GM23338 (cell line): ENCODE data around the gene FKBP2. TPM values are rescaled to one million over a fixed set of nuclear protein-coding genes. Genes with fewer than 3 reads are reported as not detected.

ENCODE experiments used
- ATAC-seq: fragments of 200-7000 bp; cut with Tn5 transposase; 3 replicates; pipeline ENCODE4 v1.9.1; 2020
- DNase-seq: peaks from one replicate; pipeline ENCODE4 v3.0.0-alpha.2; 2015; ENCODE audit warnings: low spot score
- H2AFZ ChIP-seq: fragments of 200-600 bp; sonication (generic); 2 replicates; pipeline ENCODE4 v1.8.0; 2016; ENCODE audit warnings: antibody characterized with exemption, mild to moderate bottlenecking, moderate library complexity
- H3F3A ChIP-seq: fragments of 200-600 bp; sonication (generic); replicated peaks from 2 replicates; pipeline ENCODE4 v1.8.0; 2017; ENCODE audit warnings: antibody characterized with exemption, mixed run types, low read depth
- H3K27ac ChIP-seq: fragments of 200-600 bp; sonication (generic); 2 replicates; pipeline ENCODE4 v1.6.1; 2016; ENCODE audit warnings: low read depth
- H3K27me3 ChIP-seq: fragments of 200-600 bp; sonication (generic); 2 replicates; pipeline ENCODE4 v1.8.0; 2016; ENCODE audit warnings: mild to moderate bottlenecking, mixed run types, moderate library complexity; ENCODE audit not compliant: insufficient read depth
- H3K36me3 ChIP-seq: fragments of 200-600 bp; sonication (generic); 2 replicates; pipeline ENCODE4 v1.8.0; 2016; ENCODE audit warnings: mild to moderate bottlenecking; ENCODE audit not compliant: insufficient read depth
- H3K4me1 ChIP-seq: fragments of 200-600 bp; sonication (generic); 2 replicates; pipeline ENCODE4 v1.8.0; 2016; ENCODE audit warnings: mild to moderate bottlenecking, moderate library complexity; ENCODE audit not compliant: insufficient read depth
- H3K4me2 ChIP-seq: fragments of 200-600 bp; sonication (generic); 2 replicates; pipeline ENCODE4 v1.7.1; 2017; ENCODE audit warnings: mixed run types
- H3K4me3 ChIP-seq: fragments of 200-600 bp; sonication (generic); 2 replicates; pipeline ENCODE4 v1.6.1; 2016; ENCODE audit warnings: mixed run types
- H3K79me2 ChIP-seq: fragments of 200-600 bp; sonication (generic); replicated peaks from 2 replicates; pipeline ENCODE4 v1.8.0; 2017; ENCODE audit warnings: mild to moderate bottlenecking; ENCODE audit not compliant: insufficient read depth
- H3K9me2 ChIP-seq: fragments of 200-600 bp; sonication (generic); 2 replicates; pipeline ENCODE4 v1.8.0; 2017; ENCODE audit not compliant: insufficient read depth
- H4K20me1 ChIP-seq: fragments of 200-600 bp; sonication (generic); replicated peaks from 2 replicates; pipeline ENCODE4 v1.8.0; 2017; ENCODE audit warnings: mild to moderate bottlenecking; ENCODE audit not compliant: insufficient read depth
- H3K27ac Mint-ChIP-seq: 2 replicates; pipeline ENCODE4 v1.8.0; 2020; ENCODE audit warnings: inconsistent platforms, mild to moderate bottlenecking, moderate library complexity, mixed read lengths
- H3K27me3 Mint-ChIP-seq: 3 replicates; pipeline ENCODE4 v1.8.0; 2022; ENCODE audit warnings: low read depth, mild to moderate bottlenecking, moderate library complexity, mixed read lengths, inconsistent platforms; ENCODE audit not compliant: insufficient read depth, poor library complexity
- H3K36me3 Mint-ChIP-seq: 3 replicates; pipeline ENCODE4 v1.8.0; 2021; ENCODE audit warnings: low read depth, mild to moderate bottlenecking, inconsistent platforms, moderate library complexity, mixed read lengths
- H3K4me1 Mint-ChIP-seq: 3 replicates; pipeline ENCODE4 v1.8.0; 2020; ENCODE audit warnings: mild to moderate bottlenecking, inconsistent platforms, mixed read lengths
- H3K4me3 Mint-ChIP-seq: 3 replicates; pipeline ENCODE4 v1.8.0; 2021; ENCODE audit warnings: moderate library complexity, mild to moderate bottlenecking, inconsistent platforms, mixed read lengths
- H3K9me3 Mint-ChIP-seq: 3 replicates; pipeline ENCODE4 v1.8.0; 2020; ENCODE audit warnings: moderate library complexity, mild to moderate bottlenecking, inconsistent platforms, mixed read lengths
- CREB1 ChIP-seq: fragments of 250-450 bp; sonication (Bioruptor Pico); IDR thresholded peaks from 2 replicates; pipeline ENCODE4 v1.5.0; 2020; ENCODE audit warnings: low read depth, mild to moderate bottlenecking, moderate library complexity
- ETS1 ChIP-seq: IDR thresholded peaks from 2 replicates; pipeline ENCODE4 v1.6.1; 2016; ENCODE audit warnings: antibody characterized with exemption
- EZH2 ChIP-seq: fragments of 200-600 bp; sonication (generic); IDR thresholded peaks from one replicate; pipeline ENCODE4 v1.8.0; 2017; ENCODE audit warnings: antibody characterized with exemption, mild to moderate bottlenecking, low read depth; ENCODE audit not compliant: unreplicated experiment
- EZH2phosphoT487 ChIP-seq: fragments of 200-600 bp; sonication (generic); IDR thresholded peaks from one replicate; pipeline ENCODE4 v1.8.1; 2018; ENCODE audit warnings: antibody characterized with exemption; ENCODE audit not compliant: unreplicated experiment
- JUNB ChIP-seq: IDR thresholded peaks from one replicate; pipeline ENCODE4 v1.6.1; 2016; ENCODE audit warnings: antibody characterized with exemption; ENCODE audit not compliant: unreplicated experiment
- NANOG ChIP-seq: IDR thresholded peaks from 2 replicates; pipeline ENCODE4 v1.6.1; 2016; ENCODE audit warnings: antibody characterized with exemption, borderline replicate concordance
- POLR2AphosphoS5 ChIP-seq: IDR thresholded peaks from 2 replicates; pipeline ENCODE4 v1.6.1; 2016; ENCODE audit warnings: antibody characterized with exemption, low read depth
- STAT1 ChIP-seq: IDR thresholded peaks from one replicate; pipeline ENCODE4 v1.6.1; 2016; ENCODE audit warnings: antibody characterized with exemption; ENCODE audit not compliant: unreplicated experiment
- ZNF114 ChIP-seq: fragments of 250-450 bp; sonication (Bioruptor Pico); IDR thresholded peaks from 2 replicates; pipeline ENCODE4 v1.5.0; 2020; ENCODE audit warnings: mild to moderate bottlenecking, moderate library complexity
- ZNF331 ChIP-seq: fragments of 250-450 bp; sonication (Bioruptor Pico); IDR thresholded peaks from 2 replicates; pipeline ENCODE4 v1.5.0; 2020; ENCODE audit warnings: low read depth, mild to moderate bottlenecking, moderate library complexity
- polyA plus RNA-seq: library from polyadenylated mRNA; unstranded; fragments of >200 nt; fragmentation: Nextera tagmentation; extraction: Ambion mirVana; gene quantifications from 2 replicates; pipeline ENCODE4 v1.2.1, GENCODE V29; 2016
- total RNA-seq: library from RNA; depleted of rRNA; stranded (reverse); fragments of >200 nt; shearing (Covaris generic); gene quantifications from 2 replicates; pipeline ENCODE4 v1.2.3, GENCODE V29; 2014
- TF ChIP-seq, protein P1 (sequence below), 2 experiments: fragments of 200-600 bp in 1 of 2; sonication (generic) in 1 of 2; conservative IDR thresholded peaks; 2 replicates each; pipeline versions ENCODE4 v1.5.1 to v1.6.1; 2016 to 2017; ENCODE audit warnings: antibody characterized with exemption in 2 of 2, low read depth in 2 of 2, mild to moderate bottlenecking in 2 of 2, moderate library complexity in 1 of 2
- TF ChIP-seq, protein P2 (sequence below): fragments of 250-450 bp; sonication (Bioruptor Pico); IDR thresholded peaks from 2 replicates; pipeline ENCODE4 v1.5.0; 2020; ENCODE audit warnings: mild to moderate bottlenecking, moderate library complexity
- TF ChIP-seq, protein P3 (sequence below): IDR thresholded peaks from one replicate; pipeline ENCODE4 v1.6.1; 2018; ENCODE audit warnings: antibody characterized with exemption; ENCODE audit not compliant: unreplicated experiment

FKBP2 gene
- total and polyA plus RNA-seq, 2 experiments from 2014 or later = 31.4 to 201 TPM

GRCh38 chr11:64275031-64275800, 34.3 kb downstream of the FKBP2 start:
- H3F3A ChIP-seq = peaks cover 13% of the 10 kb centered on the region
- no peaks in the 10 kb centered on the region for H3K36me3 ChIP-seq
- no peak for DNase-seq
- Mint-ChIP-seq H3K27me3 (peaks cover 14% of the 10 kb centered on the region), H3K4me3 (no peak overlapping the region), H3K4me1 (peaks cover 12% of the 10 kb centered on the region; the same call in 2 of the 3 replicates), H3K36me3 (no peaks in the 10 kb centered on the region; the same call in 1 of the 3 replicates), H3K27ac (no peak overlapping the region), H3K9me3 (peaks cover under 1% of the 10 kb centered on the region; the same call in 1 of the 3 replicates)
- no peaks in the 10 kb centered on the region for H3K79me2 ChIP-seq
- H3K27me3 ChIP-seq = no peaks in the 10 kb centered on the region
- no peak overlapping the region for H3K27ac ChIP-seq
- ATAC-seq = no peak
- TF ChIP-seq, protein P1, sequence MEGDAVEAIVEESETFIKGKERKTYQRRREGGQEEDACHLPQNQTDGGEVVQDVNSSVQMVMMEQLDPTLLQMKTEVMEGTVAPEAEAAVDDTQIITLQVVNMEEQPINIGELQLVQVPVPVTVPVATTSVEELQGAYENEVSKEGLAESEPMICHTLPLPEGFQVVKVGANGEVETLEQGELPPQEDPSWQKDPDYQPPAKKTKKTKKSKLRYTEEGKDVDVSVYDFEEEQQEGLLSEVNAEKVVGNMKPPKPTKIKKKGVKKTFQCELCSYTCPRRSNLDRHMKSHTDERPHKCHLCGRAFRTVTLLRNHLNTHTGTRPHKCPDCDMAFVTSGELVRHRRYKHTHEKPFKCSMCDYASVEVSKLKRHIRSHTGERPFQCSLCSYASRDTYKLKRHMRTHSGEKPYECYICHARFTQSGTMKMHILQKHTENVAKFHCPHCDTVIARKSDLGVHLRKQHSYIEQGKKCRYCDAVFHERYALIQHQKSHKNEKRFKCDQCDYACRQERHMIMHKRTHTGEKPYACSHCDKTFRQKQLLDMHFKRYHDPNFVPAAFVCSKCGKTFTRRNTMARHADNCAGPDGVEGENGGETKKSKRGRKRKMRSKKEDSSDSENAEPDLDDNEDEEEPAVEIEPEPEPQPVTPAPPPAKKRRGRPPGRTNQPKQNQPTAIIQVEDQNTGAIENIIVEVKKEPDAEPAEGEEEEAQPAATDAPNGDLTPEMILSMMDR (conservative IDR thresholded peaks at IDR 0.05; ENCODE audit: low read depth in 2 of 2) = no peak
- TF ChIP-seq EZH2phosphoT487 (no peak), ZNF114 (CRISPR knock-in tag) (no peak), CREB1 (no peak), NANOG (no peak), ZNF331 (no peak), POLR2AphosphoS5 (no peak), EZH2 (no peak), JUNB (no peak), ETS1 (no peak), STAT1 (no peak)
- TF ChIP-seq, protein P2, sequence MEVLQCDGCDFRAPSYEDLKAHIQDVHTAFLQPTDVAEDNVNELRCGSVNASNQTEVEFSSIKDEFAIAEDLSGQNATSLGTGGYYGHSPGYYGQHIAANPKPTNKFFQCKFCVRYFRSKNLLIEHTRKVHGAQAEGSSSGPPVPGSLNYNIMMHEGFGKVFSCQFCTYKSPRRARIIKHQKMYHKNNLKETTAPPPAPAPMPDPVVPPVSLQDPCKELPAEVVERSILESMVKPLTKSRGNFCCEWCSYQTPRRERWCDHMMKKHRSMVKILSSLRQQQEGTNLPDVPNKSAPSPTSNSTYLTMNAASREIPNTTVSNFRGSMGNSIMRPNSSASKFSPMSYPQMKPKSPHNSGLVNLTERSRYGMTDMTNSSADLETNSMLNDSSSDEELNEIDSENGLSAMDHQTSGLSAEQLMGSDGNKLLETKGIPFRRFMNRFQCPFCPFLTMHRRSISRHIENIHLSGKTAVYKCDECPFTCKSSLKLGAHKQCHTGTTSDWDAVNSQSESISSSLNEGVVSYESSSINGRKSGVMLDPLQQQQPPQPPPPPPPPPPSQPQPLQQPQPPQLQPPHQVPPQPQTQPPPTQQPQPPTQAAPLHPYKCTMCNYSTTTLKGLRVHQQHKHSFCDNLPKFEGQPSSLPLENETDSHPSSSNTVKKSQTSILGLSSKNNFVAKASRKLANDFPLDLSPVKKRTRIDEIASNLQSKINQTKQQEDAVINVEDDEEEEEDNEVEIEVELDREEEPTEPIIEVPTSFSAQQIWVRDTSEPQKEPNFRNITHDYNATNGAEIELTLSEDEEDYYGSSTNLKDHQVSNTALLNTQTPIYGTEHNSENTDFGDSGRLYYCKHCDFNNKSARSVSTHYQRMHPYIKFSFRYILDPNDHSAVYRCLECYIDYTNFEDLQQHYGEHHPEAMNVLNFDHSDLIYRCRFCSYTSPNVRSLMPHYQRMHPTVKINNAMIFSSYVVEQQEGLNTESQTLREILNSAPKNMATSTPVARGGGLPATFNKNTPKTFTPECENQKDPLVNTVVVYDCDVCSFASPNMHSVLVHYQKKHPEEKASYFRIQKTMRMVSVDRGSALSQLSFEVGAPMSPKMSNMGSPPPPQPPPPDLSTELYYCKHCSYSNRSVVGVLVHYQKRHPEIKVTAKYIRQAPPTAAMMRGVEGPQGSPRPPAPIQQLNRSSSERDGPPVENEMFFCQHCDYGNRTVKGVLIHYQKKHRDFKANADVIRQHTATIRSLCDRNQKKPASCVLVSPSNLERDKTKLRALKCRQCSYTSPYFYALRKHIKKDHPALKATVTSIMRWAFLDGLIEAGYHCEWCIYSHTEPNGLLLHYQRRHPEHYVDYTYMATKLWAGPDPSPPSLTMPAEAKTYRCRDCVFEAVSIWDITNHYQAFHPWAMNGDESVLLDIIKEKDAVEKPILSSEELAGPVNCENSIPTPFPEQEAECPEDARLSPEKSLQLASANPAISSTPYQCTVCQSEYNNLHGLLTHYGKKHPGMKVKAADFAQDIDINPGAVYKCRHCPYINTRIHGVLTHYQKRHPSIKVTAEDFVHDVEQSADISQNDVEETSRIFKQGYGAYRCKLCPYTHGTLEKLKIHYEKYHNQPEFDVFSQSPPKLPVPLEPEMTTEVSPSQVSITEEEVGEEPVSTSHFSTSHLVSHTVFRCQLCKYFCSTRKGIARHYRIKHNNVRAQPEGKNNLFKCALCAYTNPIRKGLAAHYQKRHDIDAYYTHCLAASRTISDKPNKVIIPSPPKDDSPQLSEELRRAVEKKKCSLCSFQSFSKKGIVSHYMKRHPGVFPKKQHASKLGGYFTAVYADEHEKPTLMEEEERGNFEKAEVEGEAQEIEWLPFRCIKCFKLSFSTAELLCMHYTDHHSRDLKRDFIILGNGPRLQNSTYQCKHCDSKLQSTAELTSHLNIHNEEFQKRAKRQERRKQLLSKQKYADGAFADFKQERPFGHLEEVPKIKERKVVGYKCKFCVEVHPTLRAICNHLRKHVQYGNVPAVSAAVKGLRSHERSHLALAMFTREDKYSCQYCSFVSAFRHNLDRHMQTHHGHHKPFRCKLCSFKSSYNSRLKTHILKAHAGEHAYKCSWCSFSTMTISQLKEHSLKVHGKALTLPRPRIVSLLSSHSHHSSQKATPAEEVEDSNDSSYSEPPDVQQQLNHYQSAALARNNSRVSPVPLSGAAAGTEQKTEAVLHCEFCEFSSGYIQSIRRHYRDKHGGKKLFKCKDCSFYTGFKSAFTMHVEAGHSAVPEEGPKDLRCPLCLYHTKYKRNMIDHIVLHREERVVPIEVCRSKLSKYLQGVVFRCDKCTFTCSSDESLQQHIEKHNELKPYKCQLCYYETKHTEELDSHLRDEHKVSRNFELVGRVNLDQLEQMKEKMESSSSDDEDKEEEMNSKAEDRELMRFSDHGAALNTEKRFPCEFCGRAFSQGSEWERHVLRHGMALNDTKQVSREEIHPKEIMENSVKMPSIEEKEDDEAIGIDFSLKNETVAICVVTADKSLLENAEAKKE (CRISPR knock-in tag) = no peak
- TF ChIP-seq, protein P3, sequence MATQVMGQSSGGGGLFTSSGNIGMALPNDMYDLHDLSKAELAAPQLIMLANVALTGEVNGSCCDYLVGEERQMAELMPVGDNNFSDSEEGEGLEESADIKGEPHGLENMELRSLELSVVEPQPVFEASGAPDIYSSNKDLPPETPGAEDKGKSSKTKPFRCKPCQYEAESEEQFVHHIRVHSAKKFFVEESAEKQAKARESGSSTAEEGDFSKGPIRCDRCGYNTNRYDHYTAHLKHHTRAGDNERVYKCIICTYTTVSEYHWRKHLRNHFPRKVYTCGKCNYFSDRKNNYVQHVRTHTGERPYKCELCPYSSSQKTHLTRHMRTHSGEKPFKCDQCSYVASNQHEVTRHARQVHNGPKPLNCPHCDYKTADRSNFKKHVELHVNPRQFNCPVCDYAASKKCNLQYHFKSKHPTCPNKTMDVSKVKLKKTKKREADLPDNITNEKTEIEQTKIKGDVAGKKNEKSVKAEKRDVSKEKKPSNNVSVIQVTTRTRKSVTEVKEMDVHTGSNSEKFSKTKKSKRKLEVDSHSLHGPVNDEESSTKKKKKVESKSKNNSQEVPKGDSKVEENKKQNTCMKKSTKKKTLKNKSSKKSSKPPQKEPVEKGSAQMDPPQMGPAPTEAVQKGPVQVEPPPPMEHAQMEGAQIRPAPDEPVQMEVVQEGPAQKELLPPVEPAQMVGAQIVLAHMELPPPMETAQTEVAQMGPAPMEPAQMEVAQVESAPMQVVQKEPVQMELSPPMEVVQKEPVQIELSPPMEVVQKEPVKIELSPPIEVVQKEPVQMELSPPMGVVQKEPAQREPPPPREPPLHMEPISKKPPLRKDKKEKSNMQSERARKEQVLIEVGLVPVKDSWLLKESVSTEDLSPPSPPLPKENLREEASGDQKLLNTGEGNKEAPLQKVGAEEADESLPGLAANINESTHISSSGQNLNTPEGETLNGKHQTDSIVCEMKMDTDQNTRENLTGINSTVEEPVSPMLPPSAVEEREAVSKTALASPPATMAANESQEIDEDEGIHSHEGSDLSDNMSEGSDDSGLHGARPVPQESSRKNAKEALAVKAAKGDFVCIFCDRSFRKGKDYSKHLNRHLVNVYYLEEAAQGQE = no peak
- peaks cover 3% of the 10 kb centered on the region; the same call in 1 of the 2 replicates for H3K4me1 ChIP-seq
- H2AFZ ChIP-seq = no peak overlapping the region
- no peaks in the 10 kb centered on the region; the same call in 1 of the 2 replicates for H4K20me1 ChIP-seq
- H3K4me3 ChIP-seq = no peak overlapping the region
- H3K9me2 ChIP-seq = no peaks in the 10 kb centered on the region
- H3K4me2 ChIP-seq = no peak overlapping the region
